PC-9 (cell line): Measurements from ENCODE around the gene GDPD5. TPM values are rescaled to one million over a fixed set of nuclear protein-coding genes. Genes with fewer than 3 reads are reported as not detected.

Experiments used
- BruUV-seq: library from RNA; stranded (reverse); fragments of 400-500 nt; replicated peaks from 2 replicates; lab custom pipeline; 2021; lab: Mats Ljungman, UMichigan
- CTCF ChIA-PET: fragments of 300-600 bp; sonication (Branson Sonifier 250); formaldehyde crosslinking; loops from one replicate; lab custom pipeline; 2022; ENCODE audit warnings: antibody characterized with exemption; lab: Charles Lee
- POLR2A ChIA-PET: fragments of 300-600 bp; sonication (Branson Sonifier 250); formaldehyde crosslinking; loops from one replicate; lab custom pipeline; 2022; ENCODE audit warnings: antibody characterized with exemption; ENCODE audit not compliant: unreplicated experiment; lab: Charles Lee
- DNase-seq, 2 experiments: peaks; one replicate each; pipeline versions ENCODE4 v3.0.0 to v3.0.0-alpha.2; 2015 to 2022; ENCODE audit warnings: mixed read lengths in 1 of 2
- H2AFZ ChIP-seq: fragments of 200-600 bp; sonication (generic); 2 replicates; pipeline ENCODE4 v1.8.1; 2017; ENCODE audit warnings: antibody characterized with exemption
- H3F3A ChIP-seq: fragments of 200-600 bp; sonication (generic); 2 replicates; pipeline ENCODE4 v1.8.1; 2017; ENCODE audit warnings: antibody characterized with exemption, mild to moderate bottlenecking, low read depth; ENCODE audit not compliant: insufficient read depth
- H3K27ac ChIP-seq: fragments of 200-600 bp; sonication (generic); 2 replicates; pipeline ENCODE4 v1.6.1; 2016; ENCODE audit warnings: mixed run types
- H3K27me3 ChIP-seq: fragments of 200-600 bp; sonication (generic); 2 replicates; pipeline ENCODE4 v1.6.1; 2016; ENCODE audit warnings: low read depth, mixed run types; ENCODE audit not compliant: insufficient read depth
- H3K36me3 ChIP-seq: fragments of 200-600 bp; sonication (generic); 2 replicates; pipeline ENCODE4 v1.6.1; 2016; ENCODE audit warnings: low read depth, mixed run types
- H3K4me1 ChIP-seq: fragments of 200-600 bp; sonication (generic); replicated peaks from 2 replicates; pipeline ENCODE4 v1.6.1; 2016; ENCODE audit warnings: mixed run types; ENCODE audit not compliant: insufficient read depth
- H3K4me2 ChIP-seq: fragments of 200-600 bp; sonication (generic); 2 replicates; pipeline ENCODE4 v1.6.1; 2017; ENCODE audit warnings: mixed run types
- H3K4me3 ChIP-seq: fragments of 200-600 bp; sonication (generic); 2 replicates; pipeline ENCODE4 v1.6.1; 2016; ENCODE audit warnings: mixed run types
- H3K79me2 ChIP-seq: fragments of 200-600 bp; sonication (generic); 2 replicates; pipeline ENCODE4 v1.6.1; 2017; ENCODE audit warnings: low read depth, mixed run types
- H3K9me2 ChIP-seq: fragments of 200-600 bp; sonication (generic); 2 replicates; pipeline ENCODE4 v1.8.1; 2017; ENCODE audit warnings: mild to moderate bottlenecking; ENCODE audit not compliant: insufficient read depth
- H3K9me3 ChIP-seq: fragments of 200-600 bp; sonication (generic); 2 replicates; pipeline ENCODE4 v1.8.1; 2016; ENCODE audit warnings: low read depth; ENCODE audit not compliant: insufficient read depth
- H4K20me1 ChIP-seq: fragments of 200-600 bp; sonication (generic); 2 replicates; pipeline ENCODE4 v1.8.1; 2017; ENCODE audit not compliant: insufficient read depth
- CTCF ChIP-seq: fragments of 200-600 bp; sonication (generic); conservative IDR thresholded peaks from 2 replicates; pipeline ENCODE4 v1.6.1; 2017; ENCODE audit warnings: mixed run types, antibody characterized with exemption, mild to moderate bottlenecking, moderate library complexity
- EZH2 ChIP-seq: fragments of 200-600 bp; sonication (generic); IDR thresholded peaks from 2 replicates; pipeline ENCODE4 v1.8.0; 2017; ENCODE audit warnings: antibody characterized with exemption, low read depth
- intact Hi-C: fragments of 100-400 bp; cut with micrococcal nuclease; formaldehyde crosslinking; loops from one replicate; pipeline ENCODE4 v1.10.0; 2022; ENCODE audit not compliant: unreplicated experiment
- total RNA-seq: library from RNA; stranded (reverse); gene quantifications from 2 replicates; pipeline ENCODE4 v1.2.3, GENCODE V29; 2021

GDPD5 gene
- total RNA-seq, 1 experiment from 2014 or later: 7.9 TPM

DNA sequence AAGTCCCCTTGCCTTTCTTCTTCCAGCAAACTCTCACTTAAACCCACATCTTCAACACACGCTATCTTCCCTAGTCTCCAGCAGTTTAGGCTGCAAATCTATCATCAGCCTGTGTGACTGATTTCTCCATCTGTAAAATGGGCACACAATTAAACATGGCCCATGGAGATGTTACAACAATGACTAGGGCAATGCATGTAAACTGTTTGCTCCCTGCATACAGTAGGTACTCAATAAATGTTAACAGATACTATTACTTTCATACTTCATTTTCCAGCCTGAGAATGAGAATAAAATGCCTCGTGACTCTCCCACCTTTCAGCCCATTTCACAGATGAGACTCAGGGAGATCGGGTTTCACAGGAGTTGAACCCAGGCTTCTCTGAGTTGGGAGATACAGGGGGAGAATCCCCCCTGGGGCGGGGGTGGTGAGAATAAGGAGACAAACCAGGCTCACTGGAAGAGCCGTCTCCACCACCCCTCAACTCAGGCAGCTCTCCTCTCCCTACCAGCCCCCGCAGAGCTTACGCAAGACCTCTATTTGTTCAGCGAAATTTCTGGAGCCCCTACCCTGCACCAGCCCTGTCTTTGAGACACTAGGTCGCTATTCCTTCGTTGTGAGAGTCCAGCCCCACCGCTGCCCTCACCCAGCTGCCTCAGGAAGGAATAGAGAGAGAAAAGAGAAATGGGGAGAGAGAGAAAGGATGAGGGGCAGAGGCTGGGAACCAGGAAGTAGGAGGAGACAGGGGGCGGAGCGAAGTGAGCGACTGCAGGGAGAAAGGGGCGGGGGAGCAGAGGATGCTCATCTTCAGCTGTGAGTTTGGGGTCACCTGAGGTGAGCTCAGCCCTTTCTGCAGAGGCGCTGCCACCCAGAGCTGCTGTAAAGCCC lies 50.6 kb downstream of the GDPD5 start:
- no peak overlapping the region for H2AFZ ChIP-seq
- H3K4me3 ChIP-seq: no peak overlapping the region
- no peaks in the 10 kb centered on the region for H3K4me1 ChIP-seq
- BruUV-seq: no TSS peak
- no peaks in the 10 kb centered on the region for H3K9me2 ChIP-seq
- H3K27me3 ChIP-seq: no peaks in the 10 kb centered on the region
- ChIA-PET CTCF (interaction anchor here (0.6 kb wide), 1 partner anchor 106 kb away, joined by 4 read pairs; no protein-coding TSS in a partner anchor), POLR2A (no interaction called here)
- H4K20me1 ChIP-seq: no peaks in the 10 kb centered on the region
- H3K9me3 ChIP-seq: no peaks in the 10 kb centered on the region
- no peak overlapping the region for H3K27ac ChIP-seq
- H3K36me3 ChIP-seq: no peaks in the 10 kb centered on the region
- H3F3A ChIP-seq: no peaks in the 10 kb centered on the region; the same call in 1 of the 2 replicates
- TF ChIP-seq CTCF: no peak
- TF ChIP-seq EZH2: no peak
- H3K79me2 ChIP-seq: no peaks in the 10 kb centered on the region
- no peak for DNase-seq
- intact Hi-C loops: no loop called here
- H3K4me2 ChIP-seq: no peak overlapping the region

DNA sequence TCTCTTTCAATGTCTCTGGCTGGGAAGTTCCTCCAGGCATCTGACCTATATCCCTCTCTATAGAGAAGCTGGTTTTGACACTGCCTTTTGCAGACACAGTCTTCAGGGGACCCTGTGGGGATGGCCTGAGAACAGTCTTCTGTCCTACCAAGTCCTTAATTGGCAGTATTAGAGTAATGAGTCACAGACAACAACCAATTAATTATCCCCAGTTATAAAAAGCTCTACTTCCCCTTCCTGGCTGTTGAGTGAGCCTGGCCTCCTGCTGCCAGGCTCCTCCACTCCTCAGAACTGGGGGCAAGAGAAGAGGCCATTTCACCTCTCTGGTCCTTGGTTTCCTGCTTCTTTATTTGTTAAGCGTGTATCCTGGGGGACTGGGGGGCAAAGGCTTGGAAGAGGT lies 51.5 kb downstream of the GDPD5 start:
- no peaks in the 10 kb centered on the region for H4K20me1 ChIP-seq
- no peaks in the 10 kb centered on the region for H3K36me3 ChIP-seq
- H3K9me3 ChIP-seq: no peaks in the 10 kb centered on the region
- TF ChIP-seq CTCF (no peak), EZH2 (no peak)
- CTCF ChIA-PET: no interaction called here
- no peak overlapping the region for H3K27ac ChIP-seq
- H3K27me3 ChIP-seq: no peaks in the 10 kb centered on the region
- no peak overlapping the region for H2AFZ ChIP-seq
- no peak overlapping the region for H3K4me2 ChIP-seq
- DNase-seq: no peak
- H3K4me1 ChIP-seq: no peaks in the 10 kb centered on the region
- POLR2A ChIA-PET: interaction anchor here (0.6 kb wide), 1 partner anchor 10 kb away, joined by 3 read pairs; no protein-coding TSS in a partner anchor
- no peak overlapping the region for H3K4me3 ChIP-seq
- no TSS peak for BruUV-seq
- H3K9me2 ChIP-seq: no peaks in the 10 kb centered on the region
- no peaks in the 10 kb centered on the region; the same call in 1 of the 2 replicates for H3F3A ChIP-seq
- intact Hi-C loops: no loop called here
- no peaks in the 10 kb centered on the region for H3K79me2 ChIP-seq

GRCh38 chr11:75473684-75474083 lies 52.1 kb downstream of the GDPD5 start:
- TF ChIP-seq CTCF (no peak), EZH2 (no peak)
- Histone ChIP-seq H2AFZ (no peak overlapping the region), H3K27ac (no peak overlapping the region), H3F3A (no peaks in the 10 kb centered on the region; the same call in 1 of the 2 replicates), H3K4me1 (no peaks in the 10 kb centered on the region), H3K9me3 (no peaks in the 10 kb centered on the region), H3K9me2 (no peaks in the 10 kb centered on the region), H3K4me2 (no peak overlapping the region), H4K20me1 (no peaks in the 10 kb centered on the region), H3K27me3 (no peaks in the 10 kb centered on the region), H3K4me3 (no peak overlapping the region), H3K79me2 (no peaks in the 10 kb centered on the region), H3K36me3 (no peaks in the 10 kb centered on the region)
- intact Hi-C loops: no loop called here
- ChIA-PET POLR2A (interaction anchor here (0.6 kb wide), 1 partner anchor 10 kb away, joined by 3 read pairs; no protein-coding TSS in a partner anchor), CTCF (no interaction called here)
- no peak for DNase-seq
- BruUV-seq: no TSS peak
